Measurements from ENCODE around the gene NT5DC2. TPM values are rescaled to one million over a fixed set of nuclear protein-coding genes. Genes with fewer than 3 reads are reported as not detected.
A peak's percentile ranks its signal among the peaks of the same experiment; 100 is the strongest.

Gene NT5DC2
- total and polyA plus RNA-seq, 2 of the 8 experiments (the other 6 are each of a cell fraction or from before 2014, with no cell fraction given), result 331 to 477 TPM

DNA sequence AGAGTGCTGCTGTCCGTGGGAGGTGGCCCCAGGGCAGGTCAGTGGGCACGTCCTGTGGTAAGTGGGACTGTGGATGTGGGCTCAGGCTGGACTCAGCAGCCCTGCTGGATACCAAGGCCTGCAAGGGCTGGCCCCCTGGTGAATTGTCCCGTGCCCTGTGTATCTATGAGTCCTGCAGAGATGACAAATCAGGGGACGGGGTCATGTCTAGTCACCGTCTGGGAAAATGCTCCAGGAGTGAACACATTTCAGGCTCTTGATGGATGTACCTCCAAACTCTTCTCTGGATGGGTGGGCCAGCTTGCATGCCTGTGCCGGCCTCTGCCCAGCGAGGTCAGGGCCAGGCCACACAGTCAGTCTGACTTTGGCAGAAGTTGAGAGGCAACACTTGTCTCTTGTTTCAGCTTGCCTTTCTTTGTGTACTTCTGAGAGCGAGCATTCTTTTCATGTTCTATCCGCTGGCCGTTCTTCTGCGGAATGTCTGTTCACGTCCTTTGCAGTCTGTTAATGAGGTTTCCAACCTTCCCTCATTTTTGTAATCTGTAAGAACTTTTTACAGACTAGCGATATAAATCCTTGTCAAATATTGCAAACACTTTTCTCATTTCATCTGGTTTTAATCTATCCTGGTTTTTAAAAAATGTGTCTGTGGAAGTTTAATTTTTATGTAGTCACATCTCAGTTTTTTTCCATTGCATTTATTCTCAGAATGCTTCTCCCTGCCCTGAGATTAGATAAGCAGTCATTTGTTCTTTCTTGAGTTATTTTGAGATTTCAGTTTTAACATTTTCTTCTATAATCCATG lies 49.9 kb downstream of the NT5DC2 start:
- Histone ChIP-seq H3K79me2 (ENCODE audit: control insufficient read depth in 1 of 2, insufficient read depth in 2 of 2, low read length in 2 of 2) (no peaks in the 10 kb centered on the region), H3K14ac (ENCODE audit: insufficient read length) (no peak overlapping the region)
- DNase-seq (ENCODE audit: low read depth in 1 of 2, low spot score in 2 of 2), result no peak
- TF ChIP-seq TBP (IDR thresholded peaks at IDR 0.05; ENCODE audit: low read depth, low read length), result no peak
- TF ChIP-seq EP300 (IDR thresholded peaks at IDR 0.05; ENCODE audit: borderline replicate concordance in 1 of 2, low read depth in 2 of 2, low read length in 2 of 2), result no peak
- TF ChIP-seq RBBP5 (IDR thresholded peaks at IDR 0.05; ENCODE audit: borderline replicate concordance, low read depth, low read length), result no peak
- TF ChIP-seq, protein P1, sequence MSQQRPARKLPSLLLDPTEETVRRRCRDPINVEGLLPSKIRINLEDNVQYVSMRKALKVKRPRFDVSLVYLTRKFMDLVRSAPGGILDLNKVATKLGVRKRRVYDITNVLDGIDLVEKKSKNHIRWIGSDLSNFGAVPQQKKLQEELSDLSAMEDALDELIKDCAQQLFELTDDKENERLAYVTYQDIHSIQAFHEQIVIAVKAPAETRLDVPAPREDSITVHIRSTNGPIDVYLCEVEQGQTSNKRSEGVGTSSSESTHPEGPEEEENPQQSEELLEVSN (IDR thresholded peaks at IDR 0.05), result no peak
- no peak for TF ChIP-seq TAF1 (IDR thresholded peaks at IDR 0.05; ENCODE audit: low read depth, low read length)
- TF ChIP-seq ZNF274 (IDR thresholded peaks at IDR 0.05; ENCODE audit: borderline replicate concordance, extremely low read depth, low read length), result no peak
- TF ChIP-seq POLR2A (IDR thresholded peaks at IDR 0.05; ENCODE audit: control extremely low read depth in 1 of 2, low read depth in 2 of 2, low read length in 2 of 2), result no peak
- no peak for TF ChIP-seq EGR1 (IDR thresholded peaks at IDR 0.05; ENCODE audit: borderline replicate concordance, low read depth, low read length)
- no peak for TF ChIP-seq POU5F1 (IDR thresholded peaks at IDR 0.05; ENCODE audit: low read depth, low read length)
- TF ChIP-seq TAF7 (optimal IDR thresholded peaks at IDR 0.05; ENCODE audit: borderline replicate concordance, low read depth, low read length), result no peak
- TF ChIP-seq RAD21 (IDR thresholded peaks at IDR 0.05 in 1 of 2, conservative IDR thresholded peaks at IDR 0.05 in 1 of 2; ENCODE audit: low read depth in 2 of 2, low read length in 2 of 2), result no peak

More for the DNA sequence above, 49.9 kb downstream of the NT5DC2 start:
- Histone ChIP-seq H2BK15ac (ENCODE audit: low read length) (no peak overlapping the region), H3K27me3 (replicated peaks in 1 of 4; ENCODE audit: control insufficient read depth in 3 of 4, extremely low read depth in 1 of 4, insufficient read depth in 3 of 4, low read length in 3 of 4) (no peaks in the 10 kb centered on the region), H3K18ac (ENCODE audit: extremely low read depth, low read length) (no peak overlapping the region), H3K56ac (replicated peaks; ENCODE audit: insufficient read length, low read depth, low read length) (no peak overlapping the region), H3K9me3 (ENCODE audit: insufficient read depth in 2 of 2, low read depth in 1 of 2, low read length in 1 of 2) (no peaks in the 10 kb centered on the region), H2BK20ac (ENCODE audit: low read length) (no peak overlapping the region), H2AK5ac (ENCODE audit: low read depth, low read length) (no peak overlapping the region), H4K91ac (replicated peaks; ENCODE audit: insufficient read length, low read length) (no peak overlapping the region), H4K20me1 (replicated peaks in 1 of 2; ENCODE audit: control insufficient read depth in 1 of 2, insufficient read depth in 2 of 2, low read length in 2 of 2) (peaks cover 0 to 16% of the 10 kb centered on the region in 2 experiments), H3K23ac (ENCODE audit: insufficient read length) (no peak overlapping the region), H2AFZ (ENCODE audit: low read length) (no peak overlapping the region), H2BK5ac (ENCODE audit: low read depth, low read length) (no peak overlapping the region), H3K4ac (replicated peaks; ENCODE audit: insufficient read length, low read depth, low read length) (no peak overlapping the region), H3K4me2 (ENCODE audit: insufficient read depth in 1 of 2, low read depth in 2 of 2, low read length in 2 of 2) (no peak overlapping the region), H2BK12ac (ENCODE audit: low read depth, low read length) (no peak overlapping the region), H3K4me3 (ENCODE audit: extremely low read depth in 1 of 4, insufficient read depth in 2 of 4, low read depth in 3 of 4, low read length in 4 of 4) (no peak overlapping the region), H3K4me1 (replicated peaks in 1 of 4; ENCODE audit: control insufficient read depth in 3 of 4, insufficient read depth in 4 of 4, low read length in 3 of 4) (no peaks in the 10 kb centered on the region), H4K8ac (ENCODE audit: extremely low read depth, insufficient read depth, low read length) (no peak overlapping the region; the same call in 1 of the 2 replicates), H3K79me1 (ENCODE audit: low read depth, low read length) (peaks cover 2% of the 10 kb centered on the region; the same call in 1 of the 2 replicates), H3K23me2 (ENCODE audit: low read depth, low read length) (no peaks in the 10 kb centered on the region), H4K5ac (ENCODE audit: insufficient read length, low read depth, low read length) (no peak overlapping the region), H3K9ac (replicated peaks in 1 of 4; ENCODE audit: extremely low read depth in 1 of 4, low read depth in 3 of 4, low read length in 3 of 4) (no peak overlapping the region), H3K36me3 (ENCODE audit: control insufficient read depth in 2 of 4, insufficient read depth in 4 of 4, low read length in 3 of 4) (peaks cover 27 to 56% (median 40%) of the 10 kb centered on the region in 4 experiments), H2BK120ac (replicated peaks; ENCODE audit: low read depth, low read length) (no peak overlapping the region), H3K27ac (ENCODE audit: low read depth, low read length) (0 out of 2 replicates have a peak overlapping the region, but pooled peaks have one; percentile 37)
- CTCF ChIA-PET (ENCODE audit: partially characterized antibody), result interaction anchor here (0.8 to 3.1 kb wide), 8 partner anchors 12 to 128 kb away, joined by 3 to 28 read pairs (median 10); no protein-coding TSS in a partner anchor
- no peak for FAIRE-seq
- 97% methylated on average over 13 of the region's 13 CpGs; no CpG with 5 or more reads in 1 of the 2 experiments for WGBS, 2 experiments (ENCODE audit: extremely low coverage in 1 of 2, insufficient coverage in 1 of 2, insufficient read length in 1 of 2, insufficient replicate concordance in 2 of 2, low coverage in 1 of 2, low lambda C conversion rate in 2 of 2, missing lambda C conversion rate in 1 of 2)
- POLR2A ChIA-PET (ENCODE audit: partially characterized antibody), result interaction anchor here (0.9 to 1.4 kb wide), 2 partner anchors 8 to 28 kb away, joined by 3 read pairs; no protein-coding TSS in a partner anchor
